IMR-90 (cell line): ENCODE data around the gene RFT1. TPM values are rescaled to one million over a fixed set of nuclear protein-coding genes. Genes with fewer than 3 reads are reported as not detected.
A peak's percentile ranks its signal among the peaks of the same experiment; 100 is the strongest.

ENCODE experiments used
- ATAC-seq: fragments of 200-7000 bp; cut with Tn5 transposase; 2 replicates; pipeline ENCODE4 v1.9.1; 2020; ENCODE audit warnings: low read depth, mild to moderate bottlenecking, moderate library complexity
- BruUV-seq: library from RNA; stranded (reverse); fragments of 400-500 nt; replicated peaks from 2 replicates; lab custom pipeline; 2021; lab: Mats Ljungman, UMichigan
- CTCF ChIA-PET: fragments of 300-600 bp; formaldehyde crosslinking; extraction: SDS; loops from one replicate; lab custom pipeline; 2021; ENCODE audit warnings: antibody characterized with exemption; lab: Yijun Ruan, JAX
- POLR2A ChIA-PET: fragments of 300-600 bp; sonication (Branson Sonifier 250); formaldehyde crosslinking; loops from one replicate; lab custom pipeline; 2022; ENCODE audit warnings: antibody characterized with exemption; ENCODE audit not compliant: unreplicated experiment; lab: Charles Lee
- DNase-seq: peaks from one replicate; pipeline ENCODE4 v3.0.0; 2013
- H2AFZ ChIP-seq: replicated peaks from 2 replicates; pipeline ENCODE3; 2013; ENCODE audit warnings: low read length, mild to moderate bottlenecking; ENCODE audit not compliant: poor library complexity
- H2AK5ac ChIP-seq: 2 replicates; pipeline ENCODE4 v1.6.1; 2013; ENCODE audit warnings: low read depth, low read length, inconsistent platforms
- H2AK9ac ChIP-seq: replicated peaks from 2 replicates; pipeline ENCODE3; 2013; ENCODE audit warnings: mild to moderate bottlenecking, low read depth, low read length, moderate library complexity; ENCODE audit not compliant: poor library complexity
- H2BK120ac ChIP-seq: 2 replicates; pipeline ENCODE4 v1.6.1; 2013; ENCODE audit warnings: low read depth, low read length, inconsistent platforms
- H2BK15ac ChIP-seq: 3 replicates; pipeline ENCODE4 v1.6.1; 2013; ENCODE audit warnings: low read depth, low read length, inconsistent platforms
- H2BK20ac ChIP-seq: 2 replicates; pipeline ENCODE4 v1.6.1; 2013; ENCODE audit warnings: low read depth, mild to moderate bottlenecking, inconsistent platforms, low read length, moderate library complexity
- H2BK5ac ChIP-seq: 2 replicates; pipeline ENCODE4 v1.6.1; 2013; ENCODE audit warnings: mild to moderate bottlenecking, low read depth, low read length, inconsistent platforms; ENCODE audit not compliant: poor library complexity, severe bottlenecking
- H3K14ac ChIP-seq: replicated peaks from 2 replicates; pipeline ENCODE4 v1.6.1; 2013; ENCODE audit warnings: low read depth, low read length, inconsistent platforms
- H3K18ac ChIP-seq: 2 replicates; pipeline ENCODE4 v1.6.1; 2013; ENCODE audit warnings: low read depth, low read length, control low read depth
- H3K23ac ChIP-seq: 2 replicates; pipeline ENCODE4 v1.6.1; 2013; ENCODE audit warnings: low read depth, low read length, inconsistent platforms
- H3K27ac ChIP-seq: 2 replicates; pipeline ENCODE4 v1.5.1; 2013; ENCODE audit warnings: mild to moderate bottlenecking, control low read depth, low read length; ENCODE audit not compliant: insufficient read depth
- H3K27me3 ChIP-seq: 2 replicates; pipeline ENCODE4 v1.6.1; 2013; ENCODE audit warnings: low read length; ENCODE audit not compliant: control insufficient read depth, insufficient read depth
- H3K36me3 ChIP-seq: 2 replicates; pipeline ENCODE4 v1.6.1; 2013; ENCODE audit warnings: low read length, mixed read lengths; ENCODE audit not compliant: control insufficient read depth, insufficient read depth
- H3K4ac ChIP-seq: 2 replicates; pipeline ENCODE4 v1.6.1; 2013; ENCODE audit warnings: low read depth, low read length, inconsistent platforms
- H3K4me1 ChIP-seq: 2 replicates; pipeline ENCODE4 v1.6.1; 2013; ENCODE audit warnings: low read length, mixed read lengths; ENCODE audit not compliant: control insufficient read depth, insufficient read depth
- H3K4me2 ChIP-seq: 2 replicates; pipeline ENCODE4 v1.6.1; 2013; ENCODE audit warnings: low read depth, mild to moderate bottlenecking, control low read depth, low read length, moderate library complexity
- H3K4me3 ChIP-seq: 2 replicates; pipeline ENCODE4 v1.5.1; 2013; ENCODE audit warnings: low read depth, mild to moderate bottlenecking, control low read depth, low read length, moderate library complexity; ENCODE audit not compliant: insufficient read depth
- H3K56ac ChIP-seq: 2 replicates; pipeline ENCODE4 v1.6.1; 2013; ENCODE audit warnings: low read length, inconsistent platforms; ENCODE audit not compliant: insufficient read depth; ENCODE audit errors: extremely low read depth
- H3K79me1 ChIP-seq, 2 experiments: 2 replicates each; pipeline ENCODE4 v1.6.1; 2013; ENCODE audit warnings: low read length in 2 of 2, inconsistent platforms in 1 of 2, low read depth in 1 of 2
- H3K9ac ChIP-seq: 2 replicates; pipeline ENCODE4 v1.6.1; 2013; ENCODE audit warnings: low read depth, low read length, control low read depth
- H3K9me1 ChIP-seq: 2 replicates; pipeline ENCODE4 v1.6.1; 2013; ENCODE audit warnings: low read length, inconsistent platforms; ENCODE audit not compliant: insufficient read depth
- H3K9me3 ChIP-seq: 2 replicates; pipeline ENCODE4 v1.6.1; 2013; ENCODE audit warnings: low read length; ENCODE audit not compliant: control insufficient read depth, insufficient read depth
- H4K20me1 ChIP-seq: 2 replicates; pipeline ENCODE4 v1.6.1; 2013; ENCODE audit warnings: low read length, inconsistent platforms; ENCODE audit not compliant: insufficient read depth
- H4K5ac ChIP-seq: 2 replicates; pipeline ENCODE4 v1.6.1; 2013; ENCODE audit warnings: mild to moderate bottlenecking, low read depth, low read length, control low read depth
- H4K8ac ChIP-seq, 2 experiments: 2 replicates each; pipeline ENCODE4 v1.6.1; 2013; ENCODE audit warnings: low read depth in 2 of 2, low read length in 2 of 2, control low read depth in 1 of 2, inconsistent platforms in 1 of 2
- H4K91ac ChIP-seq: 2 replicates; pipeline ENCODE4 v1.6.1; 2013; ENCODE audit warnings: low read depth, low read length, inconsistent platforms; ENCODE audit not compliant: insufficient read depth
- CHD1 ChIP-seq: IDR thresholded peaks from 2 replicates; pipeline ENCODE4 v1.6.1; 2012; ENCODE audit warnings: low read depth, low read length, improper control_type of control experiment
- ELK1 ChIP-seq: fragments of 150-350 bp; IDR thresholded peaks from 2 replicates; pipeline ENCODE4 v1.6.1; 2016; ENCODE audit warnings: low read depth, mild to moderate bottlenecking, low read length, moderate library complexity, borderline replicate concordance
- FOS ChIP-seq: fragments of 150-350 bp; IDR thresholded peaks from 2 replicates; pipeline ENCODE4 v1.6.1; 2016; ENCODE audit warnings: low read depth, low read length
- MAFK ChIP-seq: IDR thresholded peaks from 2 replicates; pipeline ENCODE4 v1.6.1; 2012; ENCODE audit warnings: low read depth, low read length, improper control_type of control experiment
- MXI1 ChIP-seq: IDR thresholded peaks from 2 replicates; pipeline ENCODE4 v1.6.1; 2012; ENCODE audit warnings: low read depth, mild to moderate bottlenecking, low read length, moderate library complexity, borderline replicate concordance
- POLR2A ChIP-seq: IDR thresholded peaks from 2 replicates; pipeline ENCODE4 v1.6.1; 2012; ENCODE audit warnings: mild to moderate bottlenecking, low read depth, low read length
- RAD21 ChIP-seq: IDR thresholded peaks from 2 replicates; pipeline ENCODE4 v1.6.1; 2012; ENCODE audit warnings: low read length, improper control_type of control experiment
- RCOR1 ChIP-seq: IDR thresholded peaks from 2 replicates; pipeline ENCODE4 v1.6.1; 2012; ENCODE audit warnings: mild to moderate bottlenecking, low read length, improper control_type of control experiment; ENCODE audit not compliant: insufficient replicate concordance
- WGBS, 2 experiments: methylation state at CpG; one replicate each; pipeline versions ENCODE4 v1.1.5 to v1.1.7; 2013; ENCODE audit warnings: missing lambda C conversion rate in 2 of 2; ENCODE audit not compliant: insufficient read length in 1 of 2; ENCODE audit errors: extremely low coverage in 2 of 2; 5-methylcytosine and 5-hydroxymethylcytosine counted together
- dilution Hi-C: fragments of 300-500 bp; cut with HindIII; formaldehyde crosslinking; loops from one replicate; pipeline ENCODE4 v1.14.3; 2018; ENCODE audit warnings: low sequenced_read_pairs; ENCODE audit not compliant: unreplicated experiment
- in situ Hi-C: fragments of 300-500 bp; cut with MboI; formaldehyde crosslinking; loops from 3 replicates; pipeline ENCODE4 v1.14.3; 2019; ENCODE audit warnings: low sequenced_read_pairs, inconsistent platforms, mixed read lengths
- intact Hi-C: fragments of 100-400 bp; cut with micrococcal nuclease; formaldehyde crosslinking; loops from 2 replicates; pipeline ENCODE4 v1.10.0; 2022
- polyA plus RNA-seq, 3 experiments: library from polyadenylated mRNA; depleted of rRNA; stranded (reverse); fragments of >200 nt; gene quantifications; 2 replicates each; pipeline ENCODE4 v1.2.3, GENCODE V29; 2012; ENCODE audit warnings: low replicate concordance in 1 of 3
- total RNA-seq: library from RNA; depleted of rRNA; stranded (reverse); fragments of >200 nt; gene quantifications from 2 replicates; pipeline ENCODE4 v1.2.3, GENCODE V29; 2012
- TF ChIP-seq, protein P1 (sequence below): conservative IDR thresholded peaks from 2 replicates; pipeline ENCODE4 v1.5.1; 2012; ENCODE audit warnings: mild to moderate bottlenecking, low read depth, low read length, improper control_type of control experiment
- TF ChIP-seq, protein P2 (sequence below): fragments of 150-350 bp; IDR thresholded peaks from 2 replicates; pipeline ENCODE4 v1.6.1; 2017; ENCODE audit warnings: mild to moderate bottlenecking, antibody characterized with exemption, low read length, low read depth

RFT1 gene
- total and polyA plus RNA-seq, 2 of the 4 experiments (the other 2 are of a cell fraction), result 14.5 to 23.5 TPM

- H3K4me3 ChIP-seq, result no peak overlapping the region
- CTCF ChIA-PET, result interaction anchor here (0.6 to 1.3 kb wide), 2 partner anchors 12 to 123 kb away, joined by 4 to 5 read pairs; no protein-coding TSS in a partner anchor
- H3K27me3 ChIP-seq, result no peaks in the 10 kb centered on the region
- in situ Hi-C loops, result loop anchor here (25.0 kb wide), 1 partner anchor 603 kb away; no protein-coding TSS in a partner anchor
- no TSS peak for BruUV-seq
- H2BK120ac ChIP-seq, result no peak overlapping the region
- no peak overlapping the region for H3K56ac ChIP-seq
- no peak overlapping the region for H2AFZ ChIP-seq
- no peaks in the 10 kb centered on the region for H3K9me1 ChIP-seq
- no peak overlapping the region for H4K5ac ChIP-seq
- H3K4me1 ChIP-seq, result peaks cover 5% of the 10 kb centered on the region
- H3K4me2 ChIP-seq, result no peak overlapping the region
- H2BK20ac ChIP-seq, result no peak overlapping the region
- no peak overlapping the region for H2BK5ac ChIP-seq
- peak overlapping the region; percentile 11; the same call in 1 of the 2 replicates for H3K27ac ChIP-seq
- no peak overlapping the region for H3K23ac ChIP-seq
- no peaks in the 10 kb centered on the region for H3K9me3 ChIP-seq
- POLR2A ChIA-PET, result no interaction called here
- H4K20me1 ChIP-seq, result no peaks in the 10 kb centered on the region
- H3K9ac ChIP-seq, result no peak overlapping the region
- H3K4ac ChIP-seq, result no peak overlapping the region
- TF ChIP-seq RCOR1 (no peak), ELK1 (no peak), FOS (no peak), RAD21 (no peak), CHD1 (no peak), POLR2A (no peak), MAFK (no peak), MXI1 (no peak)
- TF ChIP-seq, protein P1, sequence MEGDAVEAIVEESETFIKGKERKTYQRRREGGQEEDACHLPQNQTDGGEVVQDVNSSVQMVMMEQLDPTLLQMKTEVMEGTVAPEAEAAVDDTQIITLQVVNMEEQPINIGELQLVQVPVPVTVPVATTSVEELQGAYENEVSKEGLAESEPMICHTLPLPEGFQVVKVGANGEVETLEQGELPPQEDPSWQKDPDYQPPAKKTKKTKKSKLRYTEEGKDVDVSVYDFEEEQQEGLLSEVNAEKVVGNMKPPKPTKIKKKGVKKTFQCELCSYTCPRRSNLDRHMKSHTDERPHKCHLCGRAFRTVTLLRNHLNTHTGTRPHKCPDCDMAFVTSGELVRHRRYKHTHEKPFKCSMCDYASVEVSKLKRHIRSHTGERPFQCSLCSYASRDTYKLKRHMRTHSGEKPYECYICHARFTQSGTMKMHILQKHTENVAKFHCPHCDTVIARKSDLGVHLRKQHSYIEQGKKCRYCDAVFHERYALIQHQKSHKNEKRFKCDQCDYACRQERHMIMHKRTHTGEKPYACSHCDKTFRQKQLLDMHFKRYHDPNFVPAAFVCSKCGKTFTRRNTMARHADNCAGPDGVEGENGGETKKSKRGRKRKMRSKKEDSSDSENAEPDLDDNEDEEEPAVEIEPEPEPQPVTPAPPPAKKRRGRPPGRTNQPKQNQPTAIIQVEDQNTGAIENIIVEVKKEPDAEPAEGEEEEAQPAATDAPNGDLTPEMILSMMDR, result no peak
- TF ChIP-seq, protein P2, sequence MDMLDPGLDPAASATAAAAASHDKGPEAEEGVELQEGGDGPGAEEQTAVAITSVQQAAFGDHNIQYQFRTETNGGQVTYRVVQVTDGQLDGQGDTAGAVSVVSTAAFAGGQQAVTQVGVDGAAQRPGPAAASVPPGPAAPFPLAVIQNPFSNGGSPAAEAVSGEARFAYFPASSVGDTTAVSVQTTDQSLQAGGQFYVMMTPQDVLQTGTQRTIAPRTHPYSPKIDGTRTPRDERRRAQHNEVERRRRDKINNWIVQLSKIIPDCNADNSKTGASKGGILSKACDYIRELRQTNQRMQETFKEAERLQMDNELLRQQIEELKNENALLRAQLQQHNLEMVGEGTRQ, result no peak
- H2BK15ac ChIP-seq, result no peak overlapping the region
- DNase-seq, result peak; percentile 83
- no peak overlapping the region for H3K14ac ChIP-seq
- H3K36me3 ChIP-seq, result peaks cover 13% of the 10 kb centered on the region; the same call in 1 of the 2 replicates
- H3K18ac ChIP-seq, result no peak overlapping the region
- dilution Hi-C loops, result no loop called here
- no peak overlapping the region for H4K91ac ChIP-seq
- no peak overlapping the region for H2AK9ac ChIP-seq
- H2AK5ac ChIP-seq, result no peak overlapping the region
- WGBS, 2 experiments, result no CpG with 5 or more reads among the region's 1 CpG
- intact Hi-C loops, result no loop called here
- no peaks in the 10 kb centered on the region; a peak in 1 of 4 replicates for H3K79me1 ChIP-seq
- H4K8ac ChIP-seq, result no peak overlapping the region
- no peak for ATAC-seq
Measured at GRCh38 chr3:53109190-53109589, 21.0 kb downstream of the RFT1 start.
